Vagina (tissue), 2 donors: Measurements from ENCODE around the gene HNRNPUL2.
A peak's percentile ranks its signal among the peaks of the same experiment; 100 is the strongest.

Source experiments
- CTCF ChIP-seq, 3 experiments: fragments of 450-650 bp in 2 of 3; fragments of 200-600 bp in 1 of 3; sonication (generic) in 1 of 3; IDR thresholded peaks; one replicate each; pipeline ENCODE4 v1.5.1; 2017 to 2019; ENCODE audit warnings: antibody characterized with exemption in 3 of 3, mild to moderate bottlenecking in 2 of 3, moderate library complexity in 2 of 3
- POLR2A ChIP-seq, 2 donors: fragments of 450-650 bp; IDR thresholded peaks; one replicate each; pipeline ENCODE4 v1.6.1; 2017; ENCODE audit warnings: antibody characterized with exemption in 2 of 2, mild to moderate bottlenecking in 2 of 2, moderate library complexity in 2 of 2
- POLR2AphosphoS5 ChIP-seq, 2 donors: sonication (generic); formaldehyde crosslinking; IDR thresholded peaks; one replicate each; pipeline ENCODE4 v1.9.0; 2017; ENCODE audit warnings: antibody characterized with exemption in 2 of 2, mild to moderate bottlenecking in 2 of 2, low read depth in 1 of 2; ENCODE audit not compliant: insufficient read depth in 1 of 2

GRCh38 chr11:62753736-62754603 is 26.7 kb upstream of the HNRNPUL2 start, which contains the start of gene ZBTB3:
- TF ChIP-seq POLR2A (IDR thresholded peaks at IDR 0.05) (peak in 1 of 2 donors; percentile 53), CTCF (IDR thresholded peaks at IDR 0.05) (no peak), POLR2AphosphoS5 (IDR thresholded peaks at IDR 0.05; ENCODE audit: insufficient read depth in 1 of 2, low read depth in 1 of 2) (peak; percentile 85 to 92)
